GM19043 (cell line): Measurements from ENCODE around the gene LIX1L.

ENCODE experiments used
- ATAC-seq: cut with Tn5 transposase; IDR thresholded peaks from one replicate; pipeline ENCODE4 v1.9.1; 2021; ENCODE audit warnings: low read depth; ENCODE audit not compliant: unreplicated experiment

The LIX1L gene

GRCh38 chr1:145901312-145902021, 56.4 kb downstream of the LIX1L start:
- ATAC-seq = no peak

- ATAC-seq = no peak
Measured at GRCh38 chr1:145898756-145899155, 59.1 kb downstream of the LIX1L start.

- ATAC-seq = no peak
Measured at GRCh38 chr1:145897969-145898368, 59.8 kb downstream of the LIX1L start.

GRCh38 chr1:145895471-145895870, 62.3 kb downstream of the LIX1L start:
- no peak for ATAC-seq

GRCh38 chr1:145893306-145894055, 64.3 kb downstream of the LIX1L start:
- ATAC-seq = no peak

- no peak for ATAC-seq
Measured at GRCh38 chr1:145892486-145893087, 65.2 kb downstream of the LIX1L start.

GRCh38 chr1:145891587-145892485, 66.0 kb downstream of the LIX1L start:
- no peak for ATAC-seq

- ATAC-seq = no peak
Measured at GRCh38 chr1:145891143-145891542, 66.7 kb downstream of the LIX1L start.

GRCh38 chr1:145889722-145890121, 68.1 kb downstream of the LIX1L start:
- no peak for ATAC-seq

- no peak for ATAC-seq
Measured at GRCh38 chr1:145887631-145888030, 70.2 kb downstream of the LIX1L start.

GRCh38 chr1:145886816-145887215, 71.0 kb downstream of the LIX1L start:
- ATAC-seq = no peak

GRCh38 chr1:145886390-145886789, 71.4 kb downstream of the LIX1L start:
- ATAC-seq = no peak

- peak; percentile 93 for ATAC-seq
Measured at GRCh38 chr1:145885738-145886287, 72.0 kb downstream of the LIX1L start, which contains the start of gene ANKRD35. Gene ANKRD35, minus strand, starts transcription at chr1:145885866. Its CDS starts 108 bp downstream, at chr1:145885758.

GRCh38 chr1:145884675-145885074, 73.1 kb downstream of the LIX1L start:
- ATAC-seq = no peak
